Progenitor cell of endocrine pancreas (in vitro differentiated cells): ENCODE results near the gene IL17RA. TPM values are rescaled to one million over a fixed set of nuclear protein-coding genes. Genes with fewer than 3 reads are reported as not detected.

ENCODE experiments used
- DNase-seq: peaks from one replicate; pipeline ENCODE4 v3.0.0; 2021; ENCODE audit warnings: low spot score; ENCODE audit not compliant: unreplicated experiment
- H3K27ac Mint-ChIP-seq: 2 replicates; pipeline ENCODE4 v1.8.0; 2021; ENCODE audit warnings: mild to moderate bottlenecking, moderate library complexity, mixed read lengths
- H3K27me3 Mint-ChIP-seq: 2 replicates; pipeline ENCODE4 v1.8.0; 2021; ENCODE audit warnings: mixed read lengths
- H3K36me3 Mint-ChIP-seq: 2 replicates; pipeline ENCODE4 v1.8.0; 2022; ENCODE audit warnings: mixed read lengths; ENCODE audit not compliant: insufficient read depth
- H3K4me1 Mint-ChIP-seq: 2 replicates; pipeline ENCODE4 v1.8.0; 2021; ENCODE audit warnings: low read depth, mixed read lengths
- H3K4me3 Mint-ChIP-seq: 2 replicates; pipeline ENCODE4 v1.8.0; 2021; ENCODE audit warnings: low read depth, mild to moderate bottlenecking, moderate library complexity, mixed read lengths
- H3K9me3 Mint-ChIP-seq: 2 replicates; pipeline ENCODE4 v1.8.0; 2021; ENCODE audit warnings: low read depth, mixed read lengths
- total RNA-seq: library from RNA; stranded (reverse); gene quantifications from 2 replicates; pipeline ENCODE4 v1.2.1, GENCODE V29; 2021
- TF ChIP-seq, protein P1 (sequence below): fragments of 200-600 bp; sonication (generic); IDR thresholded peaks from one replicate; pipeline ENCODE4 v1.5.0; 2021; ENCODE audit warnings: antibody characterized with exemption, mild to moderate bottlenecking; ENCODE audit not compliant: unreplicated experiment

The IL17RA gene
- total RNA-seq, 1 donor from 2014 or later, result 8.4 TPM

DNA sequence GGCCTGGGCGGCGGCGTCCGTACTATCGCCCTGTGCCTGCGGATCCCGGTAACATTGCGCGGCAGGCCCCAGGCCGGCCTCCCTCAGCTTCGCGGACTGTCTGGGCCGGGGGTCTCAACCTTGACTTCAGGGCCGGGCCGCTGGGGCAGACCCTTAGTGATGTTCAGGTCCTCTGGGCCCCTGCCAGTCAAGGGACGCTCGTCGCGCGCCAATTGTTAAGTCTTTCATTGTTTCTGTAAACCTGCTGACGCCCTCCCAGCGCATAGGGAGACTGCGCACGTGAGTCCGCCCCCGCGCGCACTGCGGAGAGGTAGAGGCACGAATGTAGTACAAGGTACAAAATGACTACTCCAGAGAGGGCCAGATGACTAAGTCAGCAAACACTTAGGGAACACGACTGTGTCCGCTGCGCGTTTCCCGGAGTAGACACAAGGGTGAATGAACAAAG, 74.7 kb downstream of the IL17RA start:
- no peak for DNase-seq
- peak overlapping the region; percentile 97 for H3K27ac Mint-ChIP-seq

DNA sequence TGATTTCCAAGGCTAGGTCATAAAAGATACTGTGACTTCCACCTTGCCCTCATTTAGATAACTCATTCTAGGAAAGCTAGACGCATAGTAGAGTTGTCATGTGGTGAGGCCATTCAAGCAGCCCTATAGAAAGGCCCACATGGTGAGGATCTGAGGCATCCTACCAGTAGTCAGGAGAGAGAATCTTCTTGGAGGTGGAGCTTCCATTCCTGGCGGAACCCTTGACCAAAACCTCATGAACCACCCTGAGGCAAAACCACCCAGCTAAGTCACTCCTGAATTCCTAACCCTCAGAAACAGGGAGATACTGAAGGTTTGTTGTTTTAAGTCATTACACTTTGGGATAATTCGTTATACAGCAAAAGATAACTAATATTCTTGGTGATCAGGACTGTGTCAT, 77.2 kb downstream of the IL17RA start:
- TF ChIP-seq, protein P1, sequence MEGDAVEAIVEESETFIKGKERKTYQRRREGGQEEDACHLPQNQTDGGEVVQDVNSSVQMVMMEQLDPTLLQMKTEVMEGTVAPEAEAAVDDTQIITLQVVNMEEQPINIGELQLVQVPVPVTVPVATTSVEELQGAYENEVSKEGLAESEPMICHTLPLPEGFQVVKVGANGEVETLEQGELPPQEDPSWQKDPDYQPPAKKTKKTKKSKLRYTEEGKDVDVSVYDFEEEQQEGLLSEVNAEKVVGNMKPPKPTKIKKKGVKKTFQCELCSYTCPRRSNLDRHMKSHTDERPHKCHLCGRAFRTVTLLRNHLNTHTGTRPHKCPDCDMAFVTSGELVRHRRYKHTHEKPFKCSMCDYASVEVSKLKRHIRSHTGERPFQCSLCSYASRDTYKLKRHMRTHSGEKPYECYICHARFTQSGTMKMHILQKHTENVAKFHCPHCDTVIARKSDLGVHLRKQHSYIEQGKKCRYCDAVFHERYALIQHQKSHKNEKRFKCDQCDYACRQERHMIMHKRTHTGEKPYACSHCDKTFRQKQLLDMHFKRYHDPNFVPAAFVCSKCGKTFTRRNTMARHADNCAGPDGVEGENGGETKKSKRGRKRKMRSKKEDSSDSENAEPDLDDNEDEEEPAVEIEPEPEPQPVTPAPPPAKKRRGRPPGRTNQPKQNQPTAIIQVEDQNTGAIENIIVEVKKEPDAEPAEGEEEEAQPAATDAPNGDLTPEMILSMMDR, result no peak
- Mint-ChIP-seq H3K9me3 (no peaks in the 10 kb centered on the region), H3K36me3 (no peaks in the 10 kb centered on the region), H3K27me3 (no peaks in the 10 kb centered on the region), H3K4me3 (no peak overlapping the region), H3K27ac (no peak overlapping the region), H3K4me1 (peaks cover 7% of the 10 kb centered on the region)
- DNase-seq, result no peak

More for the DNA sequence above, 74.7 kb downstream of the IL17RA start:
- Mint-ChIP-seq H3K9me3 (no peaks in the 10 kb centered on the region), H3K27me3 (no peaks in the 10 kb centered on the region), H3K4me1 (peaks cover 7% of the 10 kb centered on the region), H3K4me3 (peak overlapping the region; percentile 90), H3K36me3 (peaks cover 1% of the 10 kb centered on the region)
- TF ChIP-seq, protein P1, result no peak

DNA sequence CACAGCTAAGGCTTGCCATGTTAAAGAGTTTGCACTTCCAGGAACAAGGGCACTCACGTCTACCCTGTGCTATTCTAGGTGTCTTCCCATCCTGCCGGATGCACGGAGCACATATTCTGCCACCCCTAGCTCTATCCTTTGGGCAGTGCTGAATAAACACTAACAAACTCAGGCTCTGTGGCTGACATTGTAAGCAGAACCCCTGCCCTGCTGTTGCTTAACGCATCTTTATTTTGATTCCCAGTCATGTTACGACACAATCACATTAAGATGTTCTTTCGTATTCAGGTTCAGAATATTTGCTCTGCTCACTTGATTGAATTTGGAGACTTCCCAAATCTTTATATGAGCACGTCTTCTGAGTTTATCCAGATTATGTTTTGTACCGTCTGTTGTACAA, 77.9 kb downstream of the IL17RA start:
- Mint-ChIP-seq H3K4me1 (peaks cover 7% of the 10 kb centered on the region), H3K9me3 (no peaks in the 10 kb centered on the region), H3K4me3 (no peak overlapping the region), H3K36me3 (no peaks in the 10 kb centered on the region), H3K27ac (no peak overlapping the region), H3K27me3 (peaks cover 2% of the 10 kb centered on the region)
- TF ChIP-seq, protein P1, result no peak
- no peak for DNase-seq

DNA sequence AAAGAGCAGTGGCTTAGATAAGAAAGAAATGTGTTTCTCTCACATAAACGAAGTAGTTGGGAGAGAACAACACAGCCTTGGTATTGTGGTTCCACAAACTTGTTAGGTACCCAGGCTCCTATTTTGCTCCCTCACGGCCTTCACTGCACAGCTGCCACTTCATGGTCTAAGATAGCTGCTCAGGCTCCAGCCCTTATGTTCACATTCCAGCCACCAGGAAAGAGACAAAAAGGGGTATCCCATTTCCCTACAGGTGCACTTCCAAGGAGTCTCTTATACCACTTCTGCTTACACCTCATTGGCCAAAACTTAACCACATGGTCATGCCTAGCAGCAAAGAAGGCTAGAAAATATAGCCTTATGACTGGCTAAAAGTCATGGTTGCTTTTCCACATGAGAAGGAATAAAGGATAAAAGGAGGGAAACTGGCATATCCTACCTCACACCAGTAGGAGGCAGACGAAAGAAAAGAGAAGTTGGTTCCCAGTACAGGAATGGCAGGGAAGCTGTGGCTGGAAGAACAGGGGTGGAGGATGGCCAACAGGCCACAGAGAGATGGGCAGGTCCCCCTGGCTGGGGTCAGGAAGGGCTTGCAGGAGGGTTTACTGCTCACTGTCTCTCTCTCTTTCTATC, 79.7 kb downstream of the IL17RA start:
- Mint-ChIP-seq H3K27me3 (peaks cover 3% of the 10 kb centered on the region), H3K27ac (no peak overlapping the region), H3K4me3 (no peak overlapping the region), H3K9me3 (no peaks in the 10 kb centered on the region), H3K36me3 (no peaks in the 10 kb centered on the region), H3K4me1 (peaks cover 5% of the 10 kb centered on the region)
- DNase-seq, result no peak
- TF ChIP-seq, protein P1, result peak; percentile 31

Other genes with a start within 250 kb of the IL17RA start
- gene GAB4, start 76.8 kb upstream of the IL17RA start, total RNA-seq, result not detected in 2 replicates
- gene TMEM121B, start 36.4 kb downstream of the IL17RA start, total RNA-seq, result 4.7 and 5.0 TPM in 2 replicates
- gene HDHD5, start 74.3 kb downstream of the IL17RA start, total RNA-seq, result 39.7 and 40.4 TPM in 2 replicates
- 88.9 and 89.2 TPM in 2 replicates for gene ADA2, start 134.4 kb downstream of the IL17RA start, total RNA-seq